Measurements from ENCODE around the gene ACACA. TPM values are rescaled to one million over a fixed set of nuclear protein-coding genes. Genes with fewer than 3 reads are reported as not detected.
"Not testable (repeated sequence)": the region's sequence is repeated elsewhere in the genome, so short reads cannot be mapped to it uniquely, and the experiment has no call there.

Gene ACACA
- total and polyA plus RNA-seq, 12 donors = 18.2 to 112 (median 70.4) TPM

- peaks cover 0 to 39% of the 10 kb centered on the region in 2 donors for H3K36me3 ChIP-seq (replicated peaks in 1 of 2)
- no peaks in the 10 kb centered on the region for H3K4me1 ChIP-seq (replicated peaks in 1 of 2)
- TF ChIP-seq POLR2A (IDR thresholded peaks at IDR 0.05) (no peak), CTCF (IDR thresholded peaks at IDR 0.05) (no peak)
- no peak overlapping the region for H3K4me3 ChIP-seq
- H3K27ac ChIP-seq = no peak overlapping the region
- H3K27me3 ChIP-seq = no peaks in the 10 kb centered on the region
- WGBS, 4 donors = 72 to 85% (median 83%) methylated on average over 4 of the region's 4 CpGs
- no peak for DNase-seq
- intact Hi-C loops (cut with DNase I) = no loop called here
- no peaks in the 10 kb centered on the region for H3K9me3 ChIP-seq (replicated peaks in 1 of 3)
These were observed 16.5 kb upstream of the ACACA start for GRCh38 chr17:37422971-37423625.

- no peak for TF ChIP-seq CTCF (IDR thresholded peaks at IDR 0.05)
- TF ChIP-seq POLR2A (IDR thresholded peaks at IDR 0.05) = no peak
- H3K27me3 ChIP-seq = no peaks in the 10 kb centered on the region
- intact Hi-C loops (cut with DNase I) = no loop called here
- peaks cover 0 to 31% of the 10 kb centered on the region in 2 donors for H3K36me3 ChIP-seq (replicated peaks in 1 of 2)
- no peak for DNase-seq
- H3K27ac ChIP-seq = no peak overlapping the region
- 82 to 91% (median 87%) methylated on average over 2 of the region's 2 CpGs for WGBS, 4 donors
- H3K9me3 ChIP-seq (replicated peaks in 1 of 3) = no peaks in the 10 kb centered on the region
- no peak overlapping the region for H3K4me3 ChIP-seq
- no peaks in the 10 kb centered on the region for H3K4me1 ChIP-seq (replicated peaks in 1 of 2)
These were observed 11.2 kb upstream of the ACACA start for GRCh38 chr17:37417852-37418251.

- no peak overlapping the region for H3K4me3 ChIP-seq
- WGBS, 4 donors = 91 to 97% (median 94%) methylated on average over 7 of the region's 7 CpGs
- H3K27me3 ChIP-seq = no peaks in the 10 kb centered on the region
- intact Hi-C loops (cut with DNase I) = no loop called here
- no peak for DNase-seq
- no peaks in the 10 kb centered on the region for H3K4me1 ChIP-seq (replicated peaks in 1 of 2)
- peaks cover 0 to 38% of the 10 kb centered on the region in 2 donors for H3K36me3 ChIP-seq (replicated peaks in 1 of 2)
- no peak overlapping the region for H3K27ac ChIP-seq
- TF ChIP-seq CTCF (IDR thresholded peaks at IDR 0.05) (no peak), POLR2A (IDR thresholded peaks at IDR 0.05) (no peak)
- H3K9me3 ChIP-seq (replicated peaks in 1 of 3) = no peaks in the 10 kb centered on the region
These were observed 7.4 kb upstream of the ACACA start for GRCh38 chr17:37413875-37414519.

GRCh38 chr17:37410357-37410756 lies 3.7 kb upstream of the ACACA start:
- peaks cover 0 to 37% of the 10 kb centered on the region in 2 donors for H3K36me3 ChIP-seq (replicated peaks in 1 of 2)
- DNase-seq = no peak
- no peak for TF ChIP-seq POLR2A (IDR thresholded peaks at IDR 0.05)
- no peak for TF ChIP-seq CTCF (IDR thresholded peaks at IDR 0.05)
- WGBS, 4 donors = 84 to 99% (median 89%) methylated on average over 3 of the region's 3 CpGs
- no peak overlapping the region for H3K27ac ChIP-seq
- intact Hi-C loops (cut with DNase I) = no loop called here
- no peaks in the 10 kb centered on the region for H3K9me3 ChIP-seq (replicated peaks in 1 of 3)
- H3K27me3 ChIP-seq = no peaks in the 10 kb centered on the region
- peaks cover 7 to 18% of the 10 kb centered on the region in 2 donors for H3K4me1 ChIP-seq (replicated peaks in 1 of 2)
- no peak overlapping the region for H3K4me3 ChIP-seq

- intact Hi-C loops (cut with DNase I); H3K27me3 ChIP-seq; H3K4me3 ChIP-seq; H3K9me3 ChIP-seq (replicated peaks in 1 of 3); H3K27ac ChIP-seq; DNase-seq: not testable (repeated sequence)
- Histone ChIP-seq H3K36me3 (replicated peaks in 1 of 2) (peaks cover 0 to 15% of the 10 kb centered on the region in 2 donors), H3K4me1 (replicated peaks in 1 of 2) (peaks cover 7 to 18% of the 10 kb centered on the region in 2 donors)
- 93 to 96% (median 94%) methylated on average over 13 of the region's 13 CpGs for WGBS, 4 donors
These were observed 1.5 kb upstream of the ACACA start for GRCh38 chr17:37408145-37408479.

All from adrenal gland (tissue), 12 donors.